Activated T-cell treated with anti-CD3 and anti-CD28 coated beads, Interleukin-2, amount 50 U/mL, for 48 hours (primary cell): ENCODE results near the gene NOXRED1.
"Not testable (repeated sequence)": the region's sequence is repeated elsewhere in the genome, so short reads cannot be mapped to it uniquely, and the experiment has no call there.

Experiments used
- DNase-seq, 2 experiments: peaks; one replicate each; pipeline ENCODE4 v3.0.0-alpha.2; 2020

Gene NOXRED1, protein sequence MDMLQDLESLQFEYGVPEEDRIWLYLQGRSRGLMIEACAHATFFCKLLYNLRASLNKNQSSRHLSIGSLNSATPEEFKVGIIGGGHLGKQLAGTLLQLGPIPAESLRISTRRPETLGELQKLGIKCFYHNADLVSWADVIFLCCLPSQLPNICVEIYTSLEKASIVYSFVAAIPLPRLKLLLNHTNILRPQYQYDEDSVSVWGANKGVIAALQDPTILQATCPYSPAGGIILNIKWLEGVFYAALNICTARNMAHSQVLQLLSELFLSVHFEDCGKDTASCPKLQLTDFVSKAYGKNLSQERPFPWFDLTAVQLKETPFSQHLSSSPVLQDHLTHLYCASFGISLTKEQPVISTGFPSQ

GRCh38 chr14:77423423-77423822 is at the start of gene NOXRED1:
TSS of gene NOXRED1 (minus strand) at chr14:77423523. CDS start at chr14:77422889, 634 bp downstream.
- DNase-seq: no peak

- no peak for DNase-seq
Observed at GRCh38 chr14:77470224-77470870, 47.0 kb upstream of the NOXRED1 start.

- DNase-seq: no peak
Observed at GRCh38 chr14:77469539-77469938, 46.2 kb upstream of the NOXRED1 start.

DNA sequence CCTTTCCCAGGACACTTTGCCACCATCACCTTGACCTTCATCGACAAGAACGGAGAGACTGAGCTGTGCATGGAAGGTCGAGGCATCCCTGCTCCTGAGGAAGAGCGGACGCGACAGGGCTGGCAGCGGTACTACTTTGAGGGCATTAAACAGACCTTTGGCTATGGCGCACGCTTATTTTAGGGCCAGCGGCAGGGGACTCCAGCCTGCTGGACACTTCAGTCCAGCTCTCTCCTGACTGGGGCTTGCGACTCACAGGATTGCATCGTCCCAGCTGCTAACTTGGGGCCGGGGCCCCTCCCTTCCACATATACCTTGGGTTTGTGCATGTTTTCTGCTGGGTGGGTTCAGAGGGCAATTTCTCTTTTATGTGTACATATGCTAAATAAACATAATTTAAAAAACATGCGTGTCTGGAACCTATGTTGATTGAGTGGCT is 45.8 kb upstream of the NOXRED1 start:
- no peak for DNase-seq

GRCh38 chr14:77467801-77468200 is 44.5 kb upstream of the NOXRED1 start:
- no peak for DNase-seq

GRCh38 chr14:77459072-77459723 is 35.9 kb upstream of the NOXRED1 start:
- DNase-seq: peak; percentile 78 to 81

DNA sequence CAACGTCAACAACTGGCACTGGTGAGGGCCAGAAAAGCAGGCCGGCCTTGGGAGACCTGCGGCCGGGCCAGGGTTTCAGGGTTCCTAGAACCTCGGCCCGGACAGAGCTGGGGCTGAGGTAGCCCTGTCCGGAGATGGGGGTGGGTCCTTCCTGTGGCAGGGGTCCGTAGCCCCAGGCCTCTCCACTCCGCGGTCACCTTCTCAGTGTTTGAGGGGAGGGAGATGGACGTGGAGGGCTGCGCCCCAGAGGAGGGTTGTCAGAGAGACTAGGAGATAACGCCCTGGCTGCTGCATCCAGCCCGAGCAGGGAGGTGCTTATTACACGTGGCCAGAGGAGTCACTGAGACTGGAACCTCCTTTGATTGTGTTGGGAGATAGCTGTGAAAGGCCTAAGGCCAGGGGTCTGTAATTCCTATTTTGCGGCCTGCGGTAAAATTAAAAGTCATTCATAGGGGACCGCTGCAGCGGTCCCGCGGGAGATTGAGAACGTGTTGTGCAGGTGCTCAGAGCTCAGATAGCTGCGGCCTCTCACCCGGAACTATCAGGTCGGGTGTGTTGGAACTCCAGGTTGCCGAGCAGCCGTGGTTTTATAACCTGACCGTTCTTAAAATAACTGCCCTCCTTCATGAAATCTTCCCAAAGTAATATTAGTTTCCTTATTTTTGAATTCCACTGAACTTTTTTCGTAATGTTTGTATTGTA is 35.1 kb upstream of the NOXRED1 start:
- peak; percentile 59 to 63 for DNase-seq

GRCh38 chr14:77457522-77458248 is 34.4 kb upstream of the NOXRED1 start, which contains the start of the genes AHSA1 and VIPAS39:
TSS of gene AHSA1 (plus strand) at chr14:77458093. CDS start at chr14:77458190, 97 bp downstream.
TSS of gene VIPAS39 (minus strand) at chr14:77457601. CDS start at chr14:77454102, 3,499 bp downstream.
- peak; percentile 93 to 94 for DNase-seq

DNA sequence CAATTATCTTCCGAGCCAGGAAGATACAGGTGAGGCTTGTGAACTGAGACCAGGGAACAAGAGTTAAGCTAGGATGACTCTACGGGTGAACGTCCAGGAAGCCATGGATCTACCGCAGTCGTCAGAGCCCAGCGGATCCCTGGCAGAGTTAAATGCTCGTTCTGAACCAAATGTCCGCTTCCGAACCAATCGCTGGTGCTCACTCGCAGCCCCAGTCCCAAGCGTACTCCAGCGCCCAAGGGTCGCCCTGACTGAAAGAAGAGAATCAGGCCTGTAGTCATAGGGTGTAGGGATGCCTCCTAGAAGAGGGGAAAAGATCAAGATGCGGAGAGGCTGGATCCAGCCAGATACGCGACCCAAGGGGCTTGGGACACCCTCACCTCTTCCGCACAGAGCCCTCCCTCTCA is 33.8 kb upstream of the NOXRED1 start:
- no peak for DNase-seq

- no peak for DNase-seq
Observed at GRCh38 chr14:77455966-77456640, 32.8 kb upstream of the NOXRED1 start.

- DNase-seq: no peak
Observed at GRCh38 chr14:77442196-77442595, 18.9 kb upstream of the NOXRED1 start.

DNA sequence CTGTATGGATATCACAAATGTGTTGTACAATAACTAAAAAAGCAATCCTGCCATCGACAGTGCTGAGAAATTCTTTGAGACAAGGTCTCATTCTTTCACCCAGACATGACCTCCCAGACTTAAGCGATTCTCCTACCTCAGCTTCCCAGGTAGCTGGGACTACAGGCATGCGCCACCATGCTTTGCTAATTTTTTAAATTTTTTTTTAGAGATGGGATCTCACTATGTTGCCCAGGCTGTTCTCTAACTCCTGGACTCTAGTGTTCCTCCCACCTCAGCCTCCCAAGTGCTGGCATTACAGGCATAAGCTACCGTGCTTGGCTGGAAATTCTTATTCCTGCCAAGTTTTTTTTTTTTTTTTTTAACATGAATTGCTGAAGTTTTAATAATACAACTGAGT is 16.5 kb upstream of the NOXRED1 start:
- DNase-seq: no peak

GRCh38 chr14:77438596-77438995 is 15.3 kb upstream of the NOXRED1 start:
- DNase-seq: no peak

DNA sequence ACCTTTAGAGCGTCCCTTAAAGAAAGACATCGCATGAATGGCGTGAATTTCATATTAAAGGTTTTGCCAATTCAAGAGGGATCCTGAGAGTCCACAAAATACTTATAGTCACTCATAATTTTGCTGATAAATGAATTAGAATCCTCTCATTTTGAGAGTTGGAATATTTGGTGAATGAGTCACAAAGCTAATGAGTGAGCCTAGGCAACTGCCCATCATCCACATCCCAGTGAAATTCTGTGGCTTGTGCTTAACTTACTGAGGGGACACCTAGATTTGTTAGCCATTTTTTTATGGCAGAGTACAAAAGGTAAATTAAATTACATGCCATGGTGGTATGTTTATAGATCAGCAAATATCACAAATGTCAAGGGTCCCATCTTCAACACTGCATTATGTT is 12.7 kb upstream of the NOXRED1 start:
- no peak for DNase-seq

GRCh38 chr14:77426396-77426795 is 3.1 kb upstream of the NOXRED1 start:
- DNase-seq: no peak

DNA sequence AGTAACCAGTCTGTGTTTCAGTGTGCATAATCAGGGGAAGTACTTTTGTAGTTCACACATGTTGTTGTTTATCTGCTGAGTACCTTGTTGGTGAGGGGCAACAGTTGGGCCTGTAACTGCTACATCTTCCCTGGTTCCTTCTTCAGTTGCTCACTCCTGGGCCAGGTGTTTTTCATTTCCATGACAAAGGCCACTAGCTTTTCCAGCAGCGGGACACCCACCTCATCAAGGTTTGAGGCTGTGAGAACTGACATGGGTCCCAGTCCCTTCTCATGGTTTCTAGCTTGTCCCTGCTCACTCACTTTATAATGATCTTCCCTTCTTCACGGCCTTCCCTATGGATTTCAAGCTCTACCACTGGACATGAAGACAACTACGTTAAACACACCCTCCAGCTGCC is 1.5 kb upstream of the NOXRED1 start:
- no peak for DNase-seq

DNA sequence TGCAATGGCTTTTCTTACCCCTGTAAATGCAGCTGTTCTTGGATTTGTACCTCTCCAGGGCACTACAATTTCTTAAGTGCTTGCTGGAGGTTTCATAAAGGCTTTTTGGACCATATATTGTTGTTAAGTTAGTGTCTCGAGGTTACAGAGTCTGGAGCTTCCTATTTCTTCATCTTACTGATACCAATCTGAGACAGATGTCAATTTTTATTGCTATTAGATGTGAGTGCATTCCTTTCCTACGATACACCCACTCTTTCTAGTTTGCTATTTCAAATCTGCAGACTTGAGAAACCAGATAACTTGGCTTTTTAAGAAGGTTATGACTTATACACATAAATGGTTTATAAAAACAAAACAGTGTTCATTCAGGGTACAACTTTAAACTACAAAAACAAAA is 2.1 kb downstream of the NOXRED1 start:
- DNase-seq: no peak

GRCh38 chr14:77416836-77417235 is 6.5 kb downstream of the NOXRED1 start:
- DNase-seq: no peak

DNA sequence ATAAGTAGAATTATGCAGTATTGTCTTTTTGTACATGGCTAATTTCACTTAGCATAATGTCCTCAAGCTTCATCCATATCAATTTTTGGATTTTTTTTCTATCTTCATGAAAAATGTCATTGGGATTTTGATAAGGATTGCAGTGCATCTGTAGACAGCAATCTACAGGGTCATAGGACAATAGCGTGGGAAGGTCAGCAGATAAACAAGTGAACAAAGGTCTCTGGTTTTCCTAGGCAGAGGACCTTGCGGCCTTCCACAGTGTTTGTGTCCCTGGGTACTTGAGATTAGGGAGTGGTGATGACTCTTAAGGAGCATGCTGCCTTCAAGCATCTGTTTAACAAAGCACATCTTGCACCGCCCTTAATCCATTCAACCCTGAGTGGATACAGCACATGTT is 7.2 kb downstream of the NOXRED1 start:
- not testable (repeated sequence) for DNase-seq

- DNase-seq: not testable (repeated sequence)
Observed at GRCh38 chr14:77415403-77416030, 7.8 kb downstream of the NOXRED1 start.

- no peak for DNase-seq
Observed at GRCh38 chr14:77409131-77409533, 14.2 kb downstream of the NOXRED1 start.
